HepG2 (cell line): ENCODE results near the gene STUM. TPM values are rescaled to one million over a fixed set of nuclear protein-coding genes. Genes with fewer than 3 reads are reported as not detected.

Source experiments
- ATAC-seq: fragments of 200-7000 bp; cut with Tn5 transposase; 3 replicates; pipeline ENCODE4 v1.9.1; 2020; ENCODE audit warnings: mild to moderate bottlenecking, moderate library complexity
- BruUV-seq: library from RNA; stranded (reverse); fragments of 400-500 nt; replicated peaks from 2 replicates; lab custom pipeline; 2021; lab: Mats Ljungman, UMichigan
- CTCF ChIA-PET: fragments of 300-600 bp; formaldehyde crosslinking; extraction: SDS; loops from one replicate; lab custom pipeline; 2021; ENCODE audit warnings: low total read pairs, inconsistent platforms, low intra/inter-chr PET ratio; lab: Yijun Ruan, JAX
- POLR2A ChIA-PET: fragments of 350-600 bp; sonication (Branson Sonifier 250); formaldehyde crosslinking; loops from one replicate; lab custom pipeline; 2020; ENCODE audit warnings: antibody characterized with exemption, inconsistent platforms; lab: Yijun Ruan, JAX
- DNase-seq: peaks from one replicate; pipeline ENCODE4 v3.0.0-alpha.2; 2015; ENCODE audit warnings: low spot score
- FAIRE-seq: peaks from 3 replicates; lab custom pipeline; 2011; peaks lifted over from hg19 to GRCh38; lab: Jason Lieb, UNC
- H2AFZ ChIP-seq: one replicate; pipeline ENCODE4 v1.6.1; 2011; ENCODE audit warnings: low read length, inconsistent platforms
- H3K27ac ChIP-seq: fragments of 300-600 bp; 3 replicates; pipeline ENCODE4 v1.8.0; 2011; ENCODE audit warnings: mixed run types, mild to moderate bottlenecking, mixed read lengths, low read length, inconsistent platforms; ENCODE audit not compliant: insufficient read depth; ENCODE audit errors: extremely low read length
- H3K27me3 ChIP-seq, 2 experiments: fragments of 200-600 bp in 1 of 2; 2 replicates in 1 of 2; 3 replicates in 1 of 2; pipeline versions ENCODE4 v1.6.0 to v1.8.0; 2011; ENCODE audit warnings: low read length in 2 of 2, mild to moderate bottlenecking in 2 of 2, moderate library complexity in 2 of 2, inconsistent platforms in 1 of 2; ENCODE audit not compliant: insufficient read depth in 2 of 2, control insufficient read depth in 1 of 2
- H3K36me3 ChIP-seq, 2 experiments: fragments of 200-600 bp in 1 of 2; replicated peaks in 1 of 2; 2 replicates in 1 of 2; 3 replicates in 1 of 2; pipeline versions ENCODE4 v1.5.1 to v1.8.0; 2011; ENCODE audit warnings: low read length in 2 of 2, inconsistent platforms in 1 of 2; ENCODE audit not compliant: insufficient read depth in 2 of 2, control insufficient read depth in 1 of 2
- H3K4me1 ChIP-seq: 2 replicates; pipeline ENCODE4 v1.5.1; 2012; ENCODE audit warnings: low read length, inconsistent platforms; ENCODE audit not compliant: insufficient read depth
- H3K4me2 ChIP-seq: 2 replicates; pipeline ENCODE4 v1.6.0; 2011; ENCODE audit warnings: low read depth, low read length, inconsistent platforms
- H3K4me3 ChIP-seq, 3 experiments: fragments of 200-600 bp in 1 of 3; sonication (generic), shearing (Covaris generic) in 1 of 3; replicated peaks in 1 of 3; 2 replicates each; pipeline ENCODE4 v1.5.1; 2011 to 2016; ENCODE audit warnings: low read length in 3 of 3, inconsistent platforms in 2 of 3, low read depth in 2 of 3, mild to moderate bottlenecking in 2 of 3, control low read depth in 1 of 3, mixed read lengths in 1 of 3; ENCODE audit not compliant: insufficient read depth in 1 of 3
- H3K79me2 ChIP-seq: one replicate; pipeline ENCODE4 v1.6.1; 2011; ENCODE audit warnings: low read length, inconsistent platforms; ENCODE audit not compliant: insufficient read depth
- H3K9ac ChIP-seq: 2 replicates; pipeline ENCODE4 v1.6.0; 2011; ENCODE audit warnings: mild to moderate bottlenecking, low read depth, low read length, inconsistent platforms; ENCODE audit not compliant: insufficient read depth
- H3K9me3 ChIP-seq: 2 replicates; pipeline ENCODE4 v1.5.1; 2012; ENCODE audit warnings: mild to moderate bottlenecking, low read length
- H4K20me1 ChIP-seq: 2 replicates; pipeline ENCODE4 v1.6.0; 2011; ENCODE audit warnings: inconsistent platforms, mild to moderate bottlenecking, low read length, moderate library complexity; ENCODE audit not compliant: insufficient read depth
- FOXP4 ChIP-seq: sonication (generic); formaldehyde crosslinking; IDR thresholded peaks from 2 replicates; pipeline ENCODE4 v1.4.0; 2020; ENCODE audit warnings: missing genetic modification reagents
- HHEX ChIP-seq: IDR thresholded peaks from 2 replicates; pipeline ENCODE4 v1.6.1; 2016; ENCODE audit warnings: control low read depth
- HMGXB4 ChIP-seq, 2 experiments: sonication (generic) in 1 of 2; formaldehyde crosslinking in 1 of 2; IDR thresholded peaks; 2 replicates each; pipeline versions ENCODE4 v1.4.0 to v1.6.1; 2018 to 2020; ENCODE audit warnings: missing genetic modification reagents in 2 of 2, borderline replicate concordance in 1 of 2, low read depth in 1 of 2, mild to moderate bottlenecking in 1 of 2, missing biosample characterization in 1 of 2
- MEIS2 ChIP-seq: sonication (generic); formaldehyde crosslinking; IDR thresholded peaks from 2 replicates; pipeline ENCODE4 v1.9.0; 2021; ENCODE audit warnings: mild to moderate bottlenecking, missing genetic modification reagents
- PRMT3 ChIP-seq: sonication (generic); formaldehyde crosslinking; IDR thresholded peaks from 2 replicates; pipeline ENCODE4 v1.8.1; 2022; ENCODE audit warnings: low read depth, mild to moderate bottlenecking, moderate library complexity, missing genetic modification reagents, borderline replicate concordance
- RXRA ChIP-seq: sonication (generic); formaldehyde crosslinking; IDR thresholded peaks from 2 replicates; pipeline ENCODE4 v1.5.1; 2020; ENCODE audit warnings: missing genetic modification reagents
- ZBTB26 ChIP-seq: IDR thresholded peaks from 2 replicates; pipeline ENCODE4 v1.6.1; 2016; ENCODE audit warnings: missing compliant biosample characterization, missing genetic modification reagents, borderline replicate concordance
- ZNF451 ChIP-seq: sonication (generic); formaldehyde crosslinking; IDR thresholded peaks from 2 replicates; pipeline ENCODE4 v1.5.0; 2020; ENCODE audit warnings: mild to moderate bottlenecking, missing genetic modification reagents
- ZNF570 ChIP-seq: sonication (generic); formaldehyde crosslinking; IDR thresholded peaks from 2 replicates; pipeline ENCODE4 v1.4.0; 2020; ENCODE audit warnings: mild to moderate bottlenecking, missing genetic modification reagents, borderline replicate concordance
- WGBS: methylation state at CpG from one replicate; pipeline ENCODE4 v1.1.6; 2017; ENCODE audit warnings: low lambda C conversion rate; 5-methylcytosine and 5-hydroxymethylcytosine counted together
- in situ Hi-C: cut with HindIII; loops from 2 replicates; pipeline ENCODE4 v1.10.0; 2017; ENCODE audit warnings: low pct_unique_long_range_greater_than_20kb; ENCODE audit not compliant: extremely low pct_ligation_motif_present
- intact Hi-C: fragments of 100-400 bp; cut with micrococcal nuclease; formaldehyde crosslinking; loops from one replicate; pipeline ENCODE4 v1.10.0; 2022; ENCODE audit not compliant: unreplicated experiment
- polyA plus RNA-seq, 8 experiments: library from polyadenylated mRNA; depleted of rRNA in 3 of 8; stranded (reverse) in 7 of 8; unstranded in 1 of 8; fragments of >200 nt; fragmentation: Illumina TruSeq in 4 of 8; extraction: Trizol in 4 of 8; gene quantifications; 2 replicates each; pipeline versions ENCODE4 v1.2.1 to v1.2.3, GENCODE V29; 2011 to 2016; ENCODE audit warnings: low read depth in 4 of 8, missing spikeins in 1 of 8, mixed read lengths in 1 of 8; ENCODE audit not compliant: insufficient read depth in 1 of 8
- total RNA-seq, 5 experiments: library from RNA; depleted of rRNA; stranded (reverse); fragments of >200 nt; fragmentation: Illumina TruSeq; extraction: Trizol; gene quantifications; 2 replicates each; pipeline ENCODE4 v1.2.3, GENCODE V29; 2016; ENCODE audit warnings: low read depth in 1 of 5

Gene STUM
- total and polyA plus RNA-seq, 2 of the 13 experiments (the other 11 are each of a cell fraction or from before 2014, with no cell fraction given) = not detected

- H3K4me2 ChIP-seq = no peak overlapping the region
- H3K9me3 ChIP-seq = no peaks in the 10 kb centered on the region
- H3K9ac ChIP-seq = no peak overlapping the region
- peaks cover 12% of the 10 kb centered on the region for H3K4me1 ChIP-seq
- FAIRE-seq = no peak
- no TSS peak for BruUV-seq
- intact Hi-C loops (loop anchor here (10.0 kb wide), 1 partner anchor 177 kb away; no protein-coding TSS in a partner anchor), in situ Hi-C loops (loop anchor here (10.0 kb wide), 1 partner anchor 177 kb away; no protein-coding TSS in a partner anchor)
- 81% methylated on average over 9 of the region's 9 CpGs for WGBS
- no peak overlapping the region for H2AFZ ChIP-seq
- H3K27me3 ChIP-seq = peaks cover 1 to 26% of the 10 kb centered on the region in 2 experiments; a peak in 4 of 5 replicates
- no peaks in the 10 kb centered on the region for H3K79me2 ChIP-seq
- H4K20me1 ChIP-seq = no peaks in the 10 kb centered on the region
- CTCF ChIA-PET = no interaction called here
- POLR2A ChIA-PET = no interaction called here
- no peak overlapping the region for H3K27ac ChIP-seq
- H3K36me3 ChIP-seq = no peaks in the 10 kb centered on the region
- no peak for ATAC-seq
- H3K4me3 ChIP-seq = no peak overlapping the region
- DNase-seq = no peak
- TF ChIP-seq PRMT3 = no peak
- TF ChIP-seq HMGXB4 (CRISPR knock-in tag; IDR thresholded peaks at IDR 0.05; ENCODE audit: borderline replicate concordance in 1 of 2, low read depth in 1 of 2) = no peak
- TF ChIP-seq ZBTB26 (CRISPR knock-in tag) = no peak
- no peak for TF ChIP-seq ZNF451 (CRISPR knock-in tag)
- TF ChIP-seq ZNF570 (CRISPR knock-in tag) = no peak
- no peak for TF ChIP-seq MEIS2 (CRISPR knock-in tag)
- TF ChIP-seq FOXP4 = no peak
- no peak for TF ChIP-seq RXRA (CRISPR knock-in tag)
- TF ChIP-seq HHEX = no peak
Observed at GRCh38 chr1:226601456-226601855, 52.9 kb downstream of the STUM start.
